ENCODE data around the gene SEC24D. TPM values are rescaled to one million over a fixed set of nuclear protein-coding genes. Genes with fewer than 3 reads are reported as not detected.

The SEC24D gene
- total and polyA plus RNA-seq, 2 of the 8 experiments (the other 6 are each of a cell fraction or from before 2014, with no cell fraction given): 28.9 to 91.6 TPM

DNA sequence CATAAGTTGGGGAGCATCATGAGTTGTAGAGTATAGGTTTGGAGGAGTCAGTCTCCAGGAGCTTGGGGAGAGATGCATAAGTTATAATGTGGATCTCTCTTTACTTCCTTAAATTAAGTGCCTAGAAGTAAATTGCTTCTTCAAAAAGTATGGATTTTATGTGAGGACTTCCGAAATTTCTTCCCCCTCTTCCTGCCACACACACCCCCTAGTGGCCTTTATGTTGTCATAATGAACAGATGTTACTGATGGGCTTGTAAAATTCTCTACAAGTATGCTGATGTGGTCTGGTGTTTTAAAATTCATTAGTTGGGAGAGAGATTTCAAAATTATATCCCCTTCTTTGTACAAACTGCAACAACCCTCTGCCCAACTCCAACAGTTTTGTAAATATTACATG lies 153.0 kb downstream of the SEC24D start:
- Histone ChIP-seq H2BK120ac (replicated peaks; ENCODE audit: low read depth, low read length) (no peak overlapping the region), H3K56ac (replicated peaks; ENCODE audit: insufficient read length, low read depth, low read length) (no peak overlapping the region), H2BK20ac (ENCODE audit: low read length) (no peak overlapping the region), H4K8ac (ENCODE audit: extremely low read depth, insufficient read depth, low read length) (no peak overlapping the region), H3K79me2 (ENCODE audit: control insufficient read depth in 1 of 2, insufficient read depth in 2 of 2, low read length in 2 of 2) (peaks cover 10 to 25% of the 10 kb centered on the region in 2 experiments), H3K9ac (replicated peaks in 1 of 4; ENCODE audit: extremely low read depth in 1 of 4, low read depth in 3 of 4, low read length in 3 of 4) (no peak overlapping the region), H3K4ac (replicated peaks; ENCODE audit: insufficient read length, low read depth, low read length) (no peak overlapping the region), H3K23me2 (ENCODE audit: low read depth, low read length) (no peaks in the 10 kb centered on the region), H4K91ac (replicated peaks; ENCODE audit: insufficient read length, low read length) (no peak overlapping the region), H3K79me1 (ENCODE audit: low read depth, low read length) (no peaks in the 10 kb centered on the region), H3K27me3 (replicated peaks in 1 of 4; ENCODE audit: control insufficient read depth in 3 of 4, extremely low read depth in 1 of 4, insufficient read depth in 3 of 4, low read length in 3 of 4) (no peaks in the 10 kb centered on the region), H3K4me2 (ENCODE audit: insufficient read depth in 1 of 2, low read depth in 2 of 2, low read length in 2 of 2) (peak overlapping the region in 1 of 2 experiments; percentile 51; a peak in 1 of 4 replicates), H2AK5ac (ENCODE audit: low read depth, low read length) (no peak overlapping the region), H4K20me1 (replicated peaks in 1 of 2; ENCODE audit: control insufficient read depth in 1 of 2, insufficient read depth in 2 of 2, low read length in 2 of 2) (no peaks in the 10 kb centered on the region), H3K36me3 (ENCODE audit: control insufficient read depth in 2 of 4, insufficient read depth in 4 of 4, low read length in 3 of 4) (peaks cover 0 to 2% (median under 1%) of the 10 kb centered on the region in 4 experiments; a peak in 3 of 8 replicates), H2BK12ac (ENCODE audit: low read depth, low read length) (no peak overlapping the region), H3K27ac (ENCODE audit: low read depth, low read length) (no peak overlapping the region), H3K4me1 (replicated peaks in 1 of 4; ENCODE audit: control insufficient read depth in 3 of 4, insufficient read depth in 4 of 4, low read length in 3 of 4) (peaks cover 0 to 4% (median 0%) of the 10 kb centered on the region in 4 experiments; a peak in 2 of 7 replicates), H3K23ac (ENCODE audit: insufficient read length) (no peak overlapping the region), H2BK15ac (ENCODE audit: low read length) (no peak overlapping the region), H3K18ac (ENCODE audit: extremely low read depth, low read length) (no peak overlapping the region), H3K4me3 (ENCODE audit: extremely low read depth in 1 of 4, insufficient read depth in 2 of 4, low read depth in 3 of 4, low read length in 4 of 4) (peak overlapping the region in 1 of 4 experiments; percentile 38; a peak in 2 of 8 replicates), H3K9me3 (ENCODE audit: insufficient read depth in 2 of 2, low read depth in 1 of 2, low read length in 1 of 2) (no peaks in the 10 kb centered on the region), H2AFZ (ENCODE audit: low read length) (peak overlapping the region; percentile 100; the same call in 1 of the 2 replicates), H2BK5ac (ENCODE audit: low read depth, low read length) (no peak overlapping the region), H4K5ac (ENCODE audit: insufficient read length, low read depth, low read length) (no peak overlapping the region), H3K14ac (ENCODE audit: insufficient read length) (no peak overlapping the region)
- no peak for DNase-seq (ENCODE audit: low read depth in 1 of 2, low spot score in 2 of 2)
- TF ChIP-seq TAF7 (optimal IDR thresholded peaks at IDR 0.05; ENCODE audit: borderline replicate concordance, low read depth, low read length): no peak
- no peak for TF ChIP-seq TEAD4 (IDR thresholded peaks at IDR 0.05; ENCODE audit: low read depth, low read length)
- TF ChIP-seq MAX (IDR thresholded peaks at IDR 0.05): no peak
- TF ChIP-seq CREB1 (IDR thresholded peaks at IDR 0.05): no peak
- TF ChIP-seq SAP30 (IDR thresholded peaks at IDR 0.05; ENCODE audit: insufficient read depth, insufficient replicate concordance, low read length): no peak
- peak; percentile 44 to 53 for TF ChIP-seq RAD21 (IDR thresholded peaks at IDR 0.05 in 1 of 2, conservative IDR thresholded peaks at IDR 0.05 in 1 of 2; ENCODE audit: low read depth in 2 of 2, low read length in 2 of 2)
- no peak for TF ChIP-seq HDAC6 (IDR thresholded peaks at IDR 0.05; ENCODE audit: low read depth, low read length)
- no peak for TF ChIP-seq POU5F1 (IDR thresholded peaks at IDR 0.05; ENCODE audit: low read depth, low read length)
- TF ChIP-seq CTCF (IDR thresholded peaks at IDR 0.05; ENCODE audit: control extremely low read depth in 1 of 3, insufficient read depth in 1 of 3, low read depth in 1 of 3, low read length in 3 of 3): peak in 2 of 3 experiments; percentile 41 to 54; a peak in 2 of 4 replicates
- ChIA-PET POLR2A (ENCODE audit: partially characterized antibody) (no interaction called here), CTCF (ENCODE audit: partially characterized antibody) (interaction anchor here (1.0 to 2.1 kb wide), 4 partner anchors 8 to 530 kb away, joined by 4 to 17 read pairs (median 6); partner anchors contain the start of gene USP53)
- WGBS, 2 experiments (ENCODE audit: extremely low coverage in 1 of 2, insufficient coverage in 1 of 2, insufficient read length in 1 of 2, insufficient replicate concordance in 2 of 2, low coverage in 1 of 2, low lambda C conversion rate in 2 of 2, missing lambda C conversion rate in 1 of 2): 39% methylated on average over 1 of the region's 1 CpG; no CpG with 5 or more reads in 1 of the 2 experiments
- peak; percentile 48 for FAIRE-seq
